AG08396 (cell line): ENCODE measurements around the gene CKAP2L.
"Not testable (repeated sequence)": the region's sequence is repeated elsewhere in the genome, so short reads cannot be mapped to it uniquely, and the experiment has no call there.

Source experiments
- DNase-seq: peaks from one replicate; pipeline ENCODE4 v3.0.0; 2012; ENCODE audit warnings: low spot score, mixed read lengths

CKAP2L gene

DNA sequence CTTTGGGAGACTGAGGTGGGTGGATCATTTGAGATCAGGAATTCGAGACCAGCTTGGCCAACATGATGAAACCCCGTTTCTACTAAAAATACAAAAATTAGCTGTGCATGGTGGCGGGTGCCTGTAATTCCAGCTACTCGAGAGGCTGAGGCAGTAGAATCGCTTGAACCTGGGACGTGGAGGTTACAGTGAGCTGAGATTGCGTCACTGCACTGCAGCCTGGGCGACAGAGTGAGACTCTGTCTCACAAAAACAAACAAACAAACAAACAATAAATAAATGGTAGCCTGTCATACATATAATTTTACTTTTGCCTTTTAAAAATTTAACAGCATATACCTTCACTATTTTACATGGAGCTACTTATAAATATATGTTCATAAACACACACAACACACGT is 57.5 kb downstream of the CKAP2L start:
- DNase-seq: not testable (repeated sequence)

DNA sequence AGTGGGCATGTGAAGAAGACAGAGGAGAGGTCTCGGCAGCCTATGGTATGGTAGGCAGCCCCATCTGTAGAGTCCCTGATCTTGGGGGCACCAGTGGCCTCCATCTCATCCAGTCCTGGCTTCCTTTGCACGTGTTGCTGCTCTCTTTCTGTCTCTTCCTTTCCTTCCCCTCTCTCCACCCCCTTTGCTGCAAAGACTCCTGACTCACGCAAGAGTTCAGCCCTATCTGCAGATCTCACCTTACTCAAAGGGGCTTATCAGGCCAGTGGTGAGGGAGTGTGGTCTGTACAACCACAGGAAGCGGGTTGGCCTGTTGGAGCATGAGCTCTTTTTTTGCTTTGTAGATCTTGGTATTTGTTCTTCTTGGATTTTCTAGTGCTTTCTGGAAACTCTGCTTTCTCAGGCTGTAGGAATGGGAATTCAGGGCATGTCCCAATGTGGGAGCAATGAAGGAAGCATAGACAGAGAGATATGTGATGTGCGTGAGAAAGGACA is 58.2 kb downstream of the CKAP2L start:
- no peak for DNase-seq

DNA sequence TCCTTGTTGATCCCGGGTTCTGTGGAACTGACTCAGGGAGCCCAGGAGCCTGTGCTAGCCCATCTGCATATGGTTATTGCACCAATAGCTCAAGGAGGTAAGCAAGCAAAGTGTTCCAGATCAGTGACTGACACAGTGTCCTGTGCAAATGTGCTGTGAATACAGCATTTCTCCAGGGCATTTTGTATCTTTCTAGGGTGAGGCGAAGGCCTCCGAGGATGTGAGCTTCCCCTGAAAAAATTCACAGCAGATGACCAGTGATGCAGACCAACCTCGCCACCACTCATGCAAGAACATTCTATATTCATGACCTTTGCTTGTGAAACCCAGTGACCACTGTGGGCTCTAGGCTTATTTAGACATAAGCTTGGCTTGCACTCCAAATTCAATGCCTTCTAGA is 58.8 kb downstream of the CKAP2L start:
- no peak for DNase-seq

DNA sequence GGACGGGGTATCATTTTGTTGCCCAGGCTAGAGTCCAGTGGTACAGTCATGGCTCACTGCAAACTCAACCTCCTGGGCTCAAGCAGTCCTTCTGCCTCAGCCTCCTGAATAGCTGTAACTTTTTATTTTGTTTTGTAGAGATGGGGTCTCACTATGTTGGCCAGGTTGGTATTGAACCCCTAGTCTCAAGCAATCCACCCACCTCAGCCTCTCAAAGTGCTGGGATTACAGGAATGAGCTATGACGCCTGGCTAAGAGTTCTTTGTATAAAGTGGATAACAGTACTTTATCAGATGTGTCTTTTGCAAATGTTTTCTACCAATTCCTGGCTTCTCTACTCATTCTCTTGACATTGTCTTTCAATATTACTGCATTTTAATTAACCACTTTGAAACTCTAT is 60.7 kb downstream of the CKAP2L start:
- DNase-seq: no peak

DNA sequence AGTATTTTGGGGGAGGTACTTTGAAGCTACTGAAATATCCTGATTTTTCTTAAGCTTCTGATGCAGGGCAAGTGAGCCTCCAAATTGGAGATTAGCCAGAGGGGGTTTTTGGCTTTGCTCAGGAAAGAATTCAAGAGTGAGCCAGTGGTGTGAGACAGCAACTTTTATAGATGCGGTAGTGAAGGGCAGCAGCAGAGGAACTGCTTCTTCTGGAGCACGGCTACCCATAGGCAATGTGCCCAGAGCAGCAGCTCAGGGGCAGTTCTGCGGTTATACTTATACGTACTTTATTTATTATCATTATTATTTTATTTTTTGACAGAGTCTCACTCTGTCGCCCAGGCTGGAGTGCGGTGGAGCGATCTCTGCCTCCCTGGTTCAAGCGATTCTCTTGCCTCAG is 63.4 kb downstream of the CKAP2L start:
- DNase-seq: no peak

DNA sequence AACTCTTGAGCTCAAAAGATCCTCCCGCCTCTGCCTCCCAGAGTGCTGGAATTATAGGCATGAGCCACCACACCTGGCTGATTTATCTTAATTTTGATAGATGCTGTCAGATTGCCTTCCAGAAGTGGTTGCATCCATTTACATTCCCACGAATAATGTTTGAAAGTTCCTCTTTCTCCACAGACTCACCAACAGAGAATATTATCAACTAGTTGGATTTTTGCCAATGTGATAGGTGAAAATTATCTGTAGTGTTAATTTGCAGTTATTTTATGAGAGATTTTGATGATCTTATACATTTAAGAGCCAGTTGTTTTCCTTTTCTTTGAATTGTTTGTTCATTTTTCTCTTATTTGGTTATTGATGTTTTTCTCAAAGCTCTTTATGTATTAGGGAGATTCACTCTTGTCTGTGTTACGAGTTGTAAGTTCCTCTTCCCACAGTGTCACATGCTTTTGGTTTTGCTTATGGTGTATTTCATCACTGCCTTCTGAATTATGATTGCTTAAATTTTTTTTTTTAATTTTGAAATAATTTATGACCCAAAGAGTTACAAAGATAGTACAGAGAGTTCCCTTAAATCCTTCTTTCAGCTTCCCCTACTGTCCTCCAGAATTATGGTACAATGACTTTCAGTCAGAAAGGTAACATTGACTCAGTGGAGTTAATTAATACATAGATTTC is 64.3 kb downstream of the CKAP2L start:
- DNase-seq: no peak

DNA sequence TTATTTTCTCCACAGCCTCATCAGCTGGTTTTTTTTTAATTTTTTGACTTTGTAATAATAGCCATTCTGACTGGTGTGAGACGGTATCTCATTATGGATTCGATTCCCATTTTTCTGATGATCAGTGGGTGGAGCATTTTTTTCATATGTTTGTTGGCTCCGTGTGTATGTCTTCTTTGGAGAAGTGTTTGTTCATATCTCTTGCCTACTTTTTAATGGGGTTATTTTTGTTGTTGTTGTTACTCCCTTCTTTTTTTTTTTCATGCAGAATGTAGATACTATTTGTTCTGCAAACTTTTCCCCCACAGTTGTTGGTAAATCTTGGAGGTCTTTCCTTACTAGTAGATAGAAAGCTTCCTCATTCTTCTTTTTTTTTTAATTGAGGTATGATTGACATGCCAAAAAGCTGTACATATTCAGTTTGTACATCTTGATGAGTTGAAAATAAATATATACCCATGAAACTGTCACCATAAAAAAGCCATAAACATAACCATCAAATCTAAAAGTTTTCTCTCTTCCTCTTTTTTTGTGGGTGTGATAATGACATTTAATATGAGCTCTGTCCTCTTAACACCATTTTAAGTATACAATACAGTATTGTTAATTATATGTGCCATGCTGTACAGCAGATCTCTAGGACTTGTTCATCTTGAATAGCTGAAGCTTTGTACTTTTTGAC is 65.4 kb downstream of the CKAP2L start:
- no peak for DNase-seq

DNA sequence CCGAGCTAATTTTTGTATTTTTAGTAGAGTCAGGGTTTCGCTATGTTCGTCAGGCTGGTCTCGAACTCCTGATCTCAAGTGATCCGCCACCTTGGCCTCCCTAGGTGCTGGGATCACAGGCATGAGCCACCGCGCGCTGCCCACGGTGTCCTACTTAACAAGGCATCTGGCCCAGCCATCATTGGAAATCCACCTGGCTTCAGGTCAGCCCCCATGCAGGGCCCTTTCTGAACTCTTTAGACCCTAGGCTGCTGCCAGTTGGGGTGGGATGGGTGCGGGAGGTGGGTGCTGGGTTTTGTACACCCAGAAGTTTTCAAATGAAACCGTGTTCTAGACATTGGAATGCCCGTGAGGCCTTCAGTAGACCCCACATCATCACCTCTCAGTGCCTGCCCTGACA is 70.2 kb downstream of the CKAP2L start:
- no peak for DNase-seq

DNA sequence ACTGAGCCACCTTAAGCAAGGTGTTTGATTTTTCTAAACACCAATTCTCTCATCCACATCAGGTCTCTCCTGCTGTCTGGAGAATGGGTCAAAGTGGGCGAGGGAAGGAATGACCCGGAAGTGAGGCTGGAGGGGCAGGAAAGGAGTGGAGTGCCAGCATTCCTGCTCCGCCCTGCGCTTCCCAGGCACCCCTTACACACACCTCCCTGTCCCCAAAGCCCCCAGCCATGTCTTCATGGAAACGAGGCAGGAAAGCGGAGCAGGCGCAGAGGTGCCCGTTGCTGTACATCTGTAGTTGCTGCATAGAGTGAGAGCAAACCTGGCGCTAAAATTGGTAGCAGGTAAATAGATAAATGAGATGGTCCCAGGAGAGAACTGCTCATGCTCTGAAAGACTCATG is 70.8 kb downstream of the CKAP2L start:
- DNase-seq: no peak

DNA sequence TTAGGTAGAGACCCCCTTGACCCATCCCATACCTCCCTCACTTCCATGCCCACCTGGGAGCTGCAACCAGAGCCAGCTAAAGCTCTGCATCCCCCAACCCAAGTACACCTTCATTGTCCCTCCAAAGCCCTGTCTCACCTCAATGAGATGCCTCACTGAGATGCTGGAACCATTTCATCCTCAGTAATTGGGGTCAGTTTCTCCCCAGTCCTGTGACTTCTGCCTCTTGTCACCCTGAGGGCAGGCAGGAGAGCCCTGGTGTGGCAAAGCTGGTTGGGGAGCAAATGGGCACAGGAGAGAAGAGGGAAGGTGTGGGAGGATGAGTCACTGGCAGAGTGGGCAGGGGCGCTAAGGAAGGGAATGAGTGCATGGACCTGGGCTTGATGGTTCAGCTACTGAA is 71.5 kb downstream of the CKAP2L start:
- no peak for DNase-seq

DNA sequence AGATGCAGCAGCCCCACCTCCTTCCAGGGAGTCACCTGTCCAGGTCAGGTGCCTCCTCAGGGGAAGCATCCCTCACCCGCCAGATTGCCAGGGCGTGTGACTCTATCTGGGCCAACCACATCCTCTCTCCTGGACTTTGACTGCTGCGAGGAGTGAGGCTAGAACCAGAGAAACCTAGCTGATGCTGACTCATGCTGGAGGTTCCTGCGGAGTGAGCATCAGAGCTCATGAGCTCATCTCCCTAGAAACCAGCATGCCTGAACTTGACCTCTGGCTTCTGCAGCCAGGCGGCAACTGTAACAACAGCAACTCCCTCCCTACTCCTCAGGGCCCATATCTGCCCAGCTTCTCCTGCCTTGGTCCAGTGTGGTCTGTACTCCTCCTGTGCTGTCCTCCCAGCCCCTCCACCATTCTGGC is 71.9 kb downstream of the CKAP2L start:
- DNase-seq: peak; percentile 90

DNA sequence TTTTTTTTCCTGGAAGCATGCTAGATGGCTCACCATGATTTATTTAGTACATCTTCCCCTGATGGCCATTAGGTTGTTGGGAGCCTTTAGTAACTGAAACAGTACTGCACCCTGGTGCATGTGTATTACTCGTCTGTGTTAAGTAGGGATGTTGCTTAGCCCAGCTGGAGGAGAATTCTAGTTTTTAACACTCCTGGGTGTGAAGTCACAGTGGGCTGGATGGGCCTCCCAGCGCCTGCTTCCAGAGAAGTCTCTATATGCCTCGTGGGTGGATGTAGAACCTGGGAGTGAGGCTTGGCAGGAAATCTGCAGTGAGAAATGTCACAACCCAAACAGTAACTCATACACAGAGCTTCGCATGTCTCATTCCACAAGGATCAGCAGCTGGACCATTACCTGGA is 72.5 kb downstream of the CKAP2L start:
- no peak for DNase-seq

DNA sequence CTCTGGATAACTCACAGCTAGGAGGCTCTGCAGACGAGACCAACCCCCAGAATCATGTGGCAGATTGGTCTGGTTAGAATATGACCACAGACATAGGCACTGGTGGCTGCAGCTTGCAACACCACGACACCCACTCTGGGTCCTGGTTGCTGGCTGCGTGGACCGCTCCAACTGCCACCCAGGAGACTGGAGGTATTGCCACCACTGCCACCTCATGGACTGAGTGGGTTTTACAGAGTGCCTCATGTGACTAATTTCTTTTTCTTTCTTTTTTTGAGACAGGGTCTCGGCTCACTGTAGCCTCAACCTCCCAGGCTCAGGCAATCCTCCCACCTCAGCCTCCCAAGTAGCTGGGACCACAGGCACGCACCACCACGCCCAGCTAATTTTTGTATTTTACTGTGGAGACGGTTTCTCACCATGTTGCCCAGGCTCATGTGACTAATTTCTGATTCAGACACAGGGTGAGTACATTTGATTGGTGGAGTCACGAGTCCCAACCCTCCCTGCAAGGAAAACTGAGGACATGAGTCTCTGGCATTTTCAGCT is 73.5 kb downstream of the CKAP2L start:
- DNase-seq: peak; percentile 39

DNA sequence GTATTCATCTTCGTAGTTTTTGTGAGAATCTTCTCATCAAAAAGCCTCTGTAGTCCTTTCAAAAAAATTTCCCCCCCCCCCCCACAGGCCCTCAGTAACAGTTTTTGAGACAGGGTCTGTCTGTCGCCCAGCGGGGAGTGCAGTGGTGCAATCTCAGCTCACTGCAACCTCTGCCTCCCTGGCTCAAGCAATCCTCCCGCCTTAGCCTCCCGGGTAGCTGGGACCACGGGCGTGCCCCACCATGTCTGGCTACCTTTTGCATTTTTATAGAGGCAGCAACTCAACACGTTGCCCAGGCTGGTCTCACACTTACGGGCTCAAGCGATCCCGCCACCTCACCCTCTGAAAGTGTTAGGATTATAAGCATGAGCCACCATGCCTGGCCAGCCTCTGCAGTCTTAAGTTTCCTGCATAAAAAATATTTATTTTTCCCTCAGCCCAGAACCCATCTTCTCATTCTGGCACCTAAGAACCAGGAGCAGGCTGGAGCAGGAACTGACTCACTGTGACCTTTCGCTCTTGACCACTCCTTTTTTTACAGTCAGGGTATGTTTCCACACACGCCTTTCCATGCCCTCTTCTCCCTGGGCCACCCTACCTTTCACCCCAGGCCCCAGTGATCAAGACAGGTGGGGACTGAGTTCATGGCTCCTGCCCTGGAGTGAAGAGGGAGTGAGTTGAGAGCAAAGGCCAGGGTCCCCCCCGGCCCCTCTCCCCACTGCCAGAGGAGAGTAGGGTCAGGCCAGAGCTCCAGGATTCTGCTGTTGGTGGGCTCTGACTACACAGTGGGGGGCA is 76.1 kb downstream of the CKAP2L start:
- DNase-seq: no peak

DNA sequence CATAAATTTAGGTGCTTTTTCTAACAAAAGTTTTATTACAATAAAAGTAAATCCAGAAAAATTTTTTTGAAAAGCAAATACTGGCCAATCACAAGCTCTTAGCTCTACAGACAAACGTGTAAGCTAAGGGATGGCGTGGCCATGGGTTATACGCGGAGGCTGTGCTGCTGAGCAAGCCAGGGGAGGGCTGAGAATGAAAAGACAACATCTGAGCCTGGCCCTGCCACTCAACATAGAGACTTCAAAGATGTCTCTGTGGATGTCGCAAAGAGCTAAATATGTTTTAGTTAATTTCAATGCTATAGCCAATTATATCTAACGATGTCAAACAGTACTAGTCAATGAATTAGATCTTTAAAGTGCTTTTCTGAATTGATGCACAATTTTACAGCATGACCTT is 76.9 kb downstream of the CKAP2L start:
- no peak for DNase-seq
